ENCODE measurements around the gene NOX3.
"Not testable (repeated sequence)": the region's sequence is repeated elsewhere in the genome, so short reads cannot be mapped to it uniquely, and the experiment has no call there.

NOX3 gene, protein sequence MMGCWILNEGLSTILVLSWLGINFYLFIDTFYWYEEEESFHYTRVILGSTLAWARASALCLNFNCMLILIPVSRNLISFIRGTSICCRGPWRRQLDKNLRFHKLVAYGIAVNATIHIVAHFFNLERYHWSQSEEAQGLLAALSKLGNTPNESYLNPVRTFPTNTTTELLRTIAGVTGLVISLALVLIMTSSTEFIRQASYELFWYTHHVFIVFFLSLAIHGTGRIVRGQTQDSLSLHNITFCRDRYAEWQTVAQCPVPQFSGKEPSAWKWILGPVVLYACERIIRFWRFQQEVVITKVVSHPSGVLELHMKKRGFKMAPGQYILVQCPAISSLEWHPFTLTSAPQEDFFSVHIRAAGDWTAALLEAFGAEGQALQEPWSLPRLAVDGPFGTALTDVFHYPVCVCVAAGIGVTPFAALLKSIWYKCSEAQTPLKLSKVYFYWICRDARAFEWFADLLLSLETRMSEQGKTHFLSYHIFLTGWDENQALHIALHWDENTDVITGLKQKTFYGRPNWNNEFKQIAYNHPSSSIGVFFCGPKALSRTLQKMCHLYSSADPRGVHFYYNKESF

GRCh38 chr6:155455766-155456165, at the start of gene NOX3:
Gene NOX3, minus strand, starts transcription at chr6:155455839. Its CDS starts 39 bp downstream, at chr6:155455800.
- no peak for DNase-seq

- no peak for DNase-seq
Observed at GRCh38 chr6:155504848-155505607, 49.4 kb upstream of the NOX3 start.

- DNase-seq: no peak
Observed at GRCh38 chr6:155502393-155502792, 46.8 kb upstream of the NOX3 start.

DNA sequence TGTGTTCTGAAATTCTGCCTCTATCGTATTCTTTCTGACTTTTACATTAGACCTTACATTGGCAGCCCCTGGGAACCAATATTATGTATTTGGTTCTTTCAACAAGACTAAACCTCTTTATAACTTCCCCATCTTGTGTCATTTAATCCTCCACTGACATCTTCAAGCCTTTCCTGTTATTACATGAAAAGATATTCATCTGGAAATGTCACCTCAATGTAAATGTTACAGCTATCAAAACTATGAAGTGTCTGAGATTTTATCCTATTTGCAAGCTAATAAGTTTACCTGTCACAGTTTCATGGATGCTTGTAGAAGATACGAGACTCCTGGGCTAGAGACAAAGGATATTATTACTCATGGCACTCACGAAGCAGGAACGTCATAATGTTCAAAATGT, 43.9 kb upstream of the NOX3 start:
- no peak for DNase-seq

DNA sequence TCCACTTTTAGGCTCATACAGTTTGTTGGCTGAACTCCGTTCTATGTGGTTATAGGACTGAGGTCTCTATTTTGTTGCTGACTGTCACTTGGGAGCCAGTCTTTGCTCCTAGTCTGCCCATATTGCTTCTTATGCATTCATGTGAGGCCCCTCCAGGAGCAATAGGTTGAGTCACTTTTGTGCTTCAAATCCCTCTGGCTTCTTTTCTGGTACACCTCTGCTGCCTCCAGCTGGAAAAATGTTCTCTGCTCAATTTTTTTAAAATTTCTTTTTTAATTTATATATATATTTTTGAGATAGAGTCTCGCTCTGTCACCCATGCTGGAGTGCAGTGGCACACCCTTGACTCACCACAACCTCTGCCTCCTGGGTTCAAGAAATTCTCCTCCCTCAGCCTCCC, 42.7 kb upstream of the NOX3 start:
- DNase-seq: no peak

GRCh38 chr6:155497273-155497672, 41.6 kb upstream of the NOX3 start:
- no peak for DNase-seq

- DNase-seq: no peak
Observed at GRCh38 chr6:155495011-155495768, 39.6 kb upstream of the NOX3 start.

DNA sequence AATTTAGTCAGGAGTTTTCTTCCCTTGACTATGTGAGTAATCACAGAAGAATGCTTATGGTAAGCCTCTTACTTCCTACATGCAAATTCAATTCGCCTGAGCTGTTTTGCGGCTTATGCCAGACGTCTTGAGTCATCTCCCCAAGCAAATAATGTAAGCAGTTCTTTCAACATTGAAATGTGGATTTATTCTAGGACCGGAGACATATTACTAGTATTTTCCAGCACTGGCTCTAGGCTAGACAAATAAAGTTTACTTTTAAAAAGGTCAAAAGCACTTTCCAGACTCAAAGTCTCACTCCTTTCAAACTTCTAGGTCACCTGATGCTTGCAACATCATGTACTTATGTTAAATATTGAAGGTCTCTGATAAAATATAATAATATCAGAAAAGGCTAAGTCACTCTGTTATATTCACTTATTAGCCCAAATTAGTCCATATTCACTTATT, 38.1 kb upstream of the NOX3 start:
- DNase-seq: no peak

DNA sequence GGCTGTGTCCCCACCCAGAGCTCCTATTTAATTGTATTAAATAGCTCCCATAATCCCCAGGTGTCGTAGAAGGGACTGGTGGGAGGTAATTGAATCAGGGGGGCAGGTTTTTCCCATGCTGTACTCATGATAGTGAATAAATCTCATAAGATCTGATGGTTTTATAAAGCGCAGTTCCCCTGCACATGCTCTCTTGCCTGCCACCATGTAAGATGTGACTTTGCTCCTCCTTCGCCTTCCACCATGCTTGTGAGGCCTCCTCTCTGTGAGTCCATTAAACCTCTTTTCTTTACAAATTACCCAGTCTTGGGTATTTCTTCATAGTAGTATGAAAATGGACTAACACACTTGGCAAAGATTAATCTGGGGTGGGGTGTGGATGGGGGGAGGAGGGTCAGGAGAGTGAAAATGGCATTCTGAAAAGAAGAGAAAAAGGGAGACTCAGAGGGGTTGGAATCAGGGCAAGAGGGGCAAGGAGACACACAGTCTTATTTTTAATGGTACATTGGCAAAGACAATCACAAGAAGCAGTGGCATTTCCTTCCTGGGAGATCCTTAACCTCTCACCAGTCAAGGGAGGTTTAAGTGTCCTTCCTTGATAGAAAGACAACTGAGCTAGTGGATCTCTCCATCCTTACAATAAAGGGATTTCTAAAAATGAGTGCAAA, 37.5 kb upstream of the NOX3 start:
- DNase-seq: no peak

- DNase-seq: no peak
Observed at GRCh38 chr6:155492061-155492735, 36.6 kb upstream of the NOX3 start.

- DNase-seq: no peak
Observed at GRCh38 chr6:155491421-155491820, 35.8 kb upstream of the NOX3 start.

DNA sequence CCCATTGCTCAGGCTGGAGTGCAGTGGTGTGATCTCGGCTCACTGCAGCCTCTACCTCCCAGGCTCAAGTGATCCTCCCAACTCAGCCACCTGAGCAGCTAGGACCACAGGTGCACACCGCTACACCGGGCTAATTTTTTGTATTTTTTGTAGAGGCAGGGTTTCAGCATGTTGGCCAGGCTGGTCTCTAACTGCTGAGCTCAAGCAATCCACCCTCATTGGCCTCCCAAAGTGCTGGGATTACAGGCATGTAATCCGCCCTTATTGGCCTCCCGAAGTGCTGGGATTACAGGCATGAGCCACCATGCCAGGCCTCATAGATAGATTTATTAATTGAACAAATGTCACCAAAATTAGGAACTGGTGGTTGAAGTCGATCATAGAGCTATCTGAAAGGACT, 32.6 kb upstream of the NOX3 start:
- DNase-seq: not testable (repeated sequence)

DNA sequence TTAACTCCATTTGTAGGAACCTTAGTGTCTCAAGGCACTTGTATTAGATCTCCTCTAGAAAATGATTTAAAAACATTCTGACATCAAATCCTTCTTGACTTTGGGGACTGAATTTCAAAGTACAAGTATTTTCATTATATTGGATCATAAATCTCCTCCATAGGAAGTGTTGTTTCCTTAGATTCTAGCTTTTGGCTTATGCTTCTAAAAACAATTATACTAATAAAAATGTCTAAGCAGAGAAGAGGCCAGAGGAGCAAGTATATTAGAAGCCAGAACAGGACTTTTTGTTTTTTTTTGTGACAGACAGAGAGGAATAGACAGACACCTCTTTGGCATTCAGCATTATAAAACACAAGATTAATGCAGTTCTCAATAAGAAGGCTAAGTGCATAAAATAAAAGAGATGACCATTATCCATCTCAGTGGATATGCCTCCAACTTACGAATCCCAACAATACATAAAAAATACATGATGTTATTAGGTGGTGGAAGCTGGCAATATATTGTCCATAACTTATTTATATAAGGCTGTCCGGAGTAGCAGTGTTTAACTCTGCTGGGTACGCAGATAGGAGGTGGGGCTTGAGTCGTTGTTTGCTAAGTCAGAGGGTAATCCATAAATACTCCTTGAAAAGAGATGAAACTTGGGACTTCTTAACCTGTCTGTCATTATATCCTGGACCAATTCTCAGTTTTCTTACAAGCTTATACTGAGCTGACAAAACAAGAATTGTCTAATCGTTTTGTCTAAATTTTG, 31.9 kb upstream of the NOX3 start:
- DNase-seq: no peak

DNA sequence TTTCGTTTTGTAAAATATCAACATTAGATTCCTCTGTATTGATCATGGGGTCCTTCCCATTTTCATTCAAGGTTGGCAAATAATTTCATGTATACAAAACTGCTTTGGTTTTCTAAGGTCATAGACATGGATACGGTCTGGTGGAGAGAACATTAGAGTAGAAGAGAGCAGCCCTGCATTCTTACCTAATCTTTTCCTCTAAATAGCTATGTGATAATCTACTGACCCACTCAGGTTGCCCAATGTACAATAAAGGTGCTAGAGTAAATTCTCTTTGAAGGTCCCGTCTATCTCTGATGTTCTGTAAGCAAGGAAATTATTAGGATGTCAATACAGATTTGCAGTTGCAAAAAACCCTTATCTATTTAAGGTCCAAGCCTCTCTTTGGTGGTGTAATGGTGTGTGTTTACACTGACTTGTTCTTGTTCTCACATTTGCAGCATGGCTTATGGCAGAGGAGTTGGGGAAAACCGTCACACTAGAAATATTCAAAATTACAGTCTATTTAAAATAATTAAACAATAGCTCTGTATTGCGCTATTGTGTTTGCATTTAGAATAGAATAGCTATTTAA, 31.2 kb upstream of the NOX3 start:
- no peak for DNase-seq

DNA sequence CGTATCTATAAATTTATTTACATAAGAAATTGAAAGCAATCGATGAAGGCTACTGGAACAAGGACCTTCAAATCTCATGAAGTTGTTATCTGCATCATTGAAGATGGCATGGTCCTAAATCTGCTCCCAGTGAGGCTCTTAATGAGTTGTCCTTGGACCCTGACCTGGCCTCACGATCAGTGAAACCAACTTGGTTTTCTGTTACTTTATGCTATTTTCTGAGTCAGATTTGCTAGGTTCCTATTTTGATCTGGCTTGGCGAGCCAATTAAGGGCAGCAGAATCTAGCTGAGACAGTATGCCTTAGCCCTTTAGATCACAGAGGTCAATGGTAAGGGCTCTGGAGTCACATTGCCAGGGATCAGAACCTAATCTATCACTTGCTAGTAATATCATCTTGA, 30.1 kb upstream of the NOX3 start:
- DNase-seq: no peak

DNA sequence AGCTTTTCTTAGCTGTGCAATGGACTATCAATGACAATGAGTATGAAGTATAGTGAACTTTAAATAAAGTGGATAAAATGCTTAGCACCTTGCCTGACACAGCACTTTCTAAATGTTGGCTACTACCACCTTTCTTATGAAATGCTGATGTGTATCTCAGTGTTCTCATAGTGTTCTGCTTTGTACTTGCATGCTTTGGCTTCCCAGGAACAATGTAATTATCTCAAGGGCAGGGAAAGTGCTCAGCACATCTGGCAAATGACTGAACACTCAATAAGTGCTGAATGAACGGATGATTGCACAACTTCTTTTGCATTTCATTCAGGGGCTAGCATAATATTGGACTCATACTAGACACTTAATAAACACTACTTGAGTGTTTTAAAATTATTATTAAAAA, 28.2 kb upstream of the NOX3 start:
- no peak for DNase-seq

GRCh38 chr6:155481215-155481614, 25.6 kb upstream of the NOX3 start:
- no peak for DNase-seq

DNA sequence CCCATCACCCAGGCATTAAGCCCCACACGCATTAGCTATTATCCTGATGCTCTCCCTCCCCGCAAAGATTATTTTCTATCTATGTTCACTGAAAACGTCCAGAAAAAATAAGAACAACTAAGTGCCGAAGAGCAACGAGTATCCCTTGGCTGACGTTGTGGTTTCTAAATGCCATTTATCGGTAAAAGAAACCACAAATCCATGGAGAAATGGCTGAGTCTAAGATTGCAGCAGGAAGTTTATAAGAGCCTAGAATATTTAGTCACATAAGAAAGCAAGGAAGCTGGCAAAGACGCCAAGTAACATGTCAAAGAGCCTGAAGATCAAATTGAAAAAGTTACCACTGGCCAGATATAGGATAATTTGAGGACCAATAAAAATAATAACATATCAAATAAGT, 18.1 kb upstream of the NOX3 start:
- no peak for DNase-seq

DNA sequence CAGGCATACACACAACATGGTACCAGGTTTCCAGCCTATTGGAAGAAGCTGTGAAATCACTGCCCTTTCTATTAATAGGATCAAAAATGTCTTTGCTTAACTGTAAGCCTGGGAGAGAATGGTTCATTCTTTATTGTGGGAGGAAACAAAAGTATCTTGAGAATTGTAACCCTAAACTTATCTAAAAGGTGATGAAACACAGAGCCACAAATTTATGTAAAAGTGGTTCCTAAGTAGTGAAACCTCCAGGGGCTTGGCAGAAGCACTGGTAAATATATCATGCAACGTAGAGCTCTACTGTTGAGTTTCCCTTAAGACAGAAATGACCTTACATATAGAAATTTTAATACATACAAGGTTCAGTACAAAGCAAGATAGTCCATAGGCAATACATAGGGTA, 17.2 kb upstream of the NOX3 start:
- DNase-seq: no peak

GRCh38 chr6:155470979-155471616, 15.5 kb upstream of the NOX3 start:
- not testable (repeated sequence) for DNase-seq

Data from GDM1 (cell line).